BLaER1 treated with 17β-estradiol and CSF1 and Interleukin-3, amounts not matched to agents 10 nM and 100 nM (cell line): ENCODE measurements around the gene EMID1.

Source experiments
- H3K27ac ChIP-seq, 11 experiments: shearing (Covaris generic); formaldehyde crosslinking; 2 replicates each; pipeline ENCODE4 v1.8.1; 2022
- H3K27me3 ChIP-seq, 11 experiments: shearing (Covaris generic); formaldehyde crosslinking; 2 replicates each; pipeline ENCODE4 v1.8.1; 2022
- H3K36me3 ChIP-seq, 11 experiments: shearing (Covaris generic); formaldehyde crosslinking; 2 replicates each; pipeline ENCODE4 v1.8.1; 2022
- H3K4me1 ChIP-seq, 10 experiments: shearing (Covaris generic); formaldehyde crosslinking; 2 replicates each; pipeline ENCODE4 v1.8.1; 2022
- H3K4me2 ChIP-seq, 11 experiments: shearing (Covaris generic); formaldehyde crosslinking; 2 replicates each; pipeline ENCODE4 v1.8.1; 2022
- H3K4me3 ChIP-seq, 10 experiments: shearing (Covaris generic); formaldehyde crosslinking; 2 replicates each; pipeline ENCODE4 v1.8.1; 2022
- H3K9ac ChIP-seq, 11 experiments: shearing (Covaris generic); formaldehyde crosslinking; 2 replicates each; pipeline ENCODE4 v1.8.1; 2022
- H3K9me3 ChIP-seq, 11 experiments: shearing (Covaris generic); formaldehyde crosslinking; replicated peaks in 1 of 11; 2 replicates each; pipeline ENCODE4 v1.8.1; 2022
- H4K20me1 ChIP-seq, 11 experiments: shearing (Covaris generic); formaldehyde crosslinking; 2 replicates each; pipeline ENCODE4 v1.8.1; 2022
- Cebpa-rat ChIP-seq, 11 experiments: shearing (Covaris generic); IDR thresholded peaks; 2 replicates each; pipeline ENCODE4 v1.8.1; 2022

Gene EMID1

DNA sequence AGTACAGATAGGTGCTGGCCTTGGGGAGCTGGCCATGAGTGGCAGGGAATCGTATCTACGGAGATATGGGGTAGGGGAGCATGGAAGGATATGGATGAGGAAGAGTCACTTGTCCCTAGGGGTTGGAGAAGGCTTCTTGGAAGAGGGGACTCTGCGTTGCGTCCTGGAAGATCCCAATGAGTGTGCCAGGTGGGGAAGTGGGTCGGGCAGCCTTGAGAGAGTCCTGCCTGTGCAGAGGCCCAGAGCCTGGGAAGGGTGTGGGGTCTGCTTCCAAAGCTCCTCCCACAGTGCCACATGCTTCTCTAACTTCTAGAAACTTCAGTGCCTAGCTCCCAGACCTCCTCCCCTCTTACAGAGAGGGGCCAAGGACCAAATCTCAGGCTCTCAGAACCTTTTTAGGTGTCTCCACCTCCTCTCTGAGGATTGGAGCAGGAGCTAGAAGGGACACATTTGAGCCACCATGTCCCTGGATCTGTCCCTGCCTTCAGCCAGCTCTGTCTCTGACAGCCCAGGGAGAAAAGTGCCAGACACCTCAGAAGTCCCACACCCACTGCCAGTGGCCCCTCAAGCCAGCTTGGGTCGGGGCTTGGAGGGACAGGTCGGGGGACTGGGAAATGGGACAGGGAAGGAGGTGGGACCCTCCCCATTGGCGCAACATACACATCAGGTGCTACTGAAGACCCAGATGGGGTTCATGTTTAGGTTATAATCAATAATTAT lies 51.1 kb downstream of the EMID1 start:
- H3K9me3 ChIP-seq: no peaks in the 10 kb centered on the region
- no peak overlapping the region for H3K4me3 ChIP-seq
- no peak overlapping the region for H3K27ac ChIP-seq
- no peaks in the 10 kb centered on the region for H3K27me3 ChIP-seq
- no peak for TF ChIP-seq Cebpa-rat (IDR thresholded peaks at IDR 0.05)
- H3K4me2 ChIP-seq: no peak overlapping the region
- peaks cover 0 to 20% (median 8%) of the 10 kb centered on the region in 11 experiments; a peak in 10 of 22 replicates for H3K36me3 ChIP-seq
- H3K9ac ChIP-seq: no peak overlapping the region
- H4K20me1 ChIP-seq: peaks cover 0 to 42% (median 20%) of the 10 kb centered on the region in 11 experiments; a peak in 14 of 22 replicates
- peaks cover 0 to 17% (median 6%) of the 10 kb centered on the region in 10 experiments; a peak in 9 of 20 replicates for H3K4me1 ChIP-seq

DNA sequence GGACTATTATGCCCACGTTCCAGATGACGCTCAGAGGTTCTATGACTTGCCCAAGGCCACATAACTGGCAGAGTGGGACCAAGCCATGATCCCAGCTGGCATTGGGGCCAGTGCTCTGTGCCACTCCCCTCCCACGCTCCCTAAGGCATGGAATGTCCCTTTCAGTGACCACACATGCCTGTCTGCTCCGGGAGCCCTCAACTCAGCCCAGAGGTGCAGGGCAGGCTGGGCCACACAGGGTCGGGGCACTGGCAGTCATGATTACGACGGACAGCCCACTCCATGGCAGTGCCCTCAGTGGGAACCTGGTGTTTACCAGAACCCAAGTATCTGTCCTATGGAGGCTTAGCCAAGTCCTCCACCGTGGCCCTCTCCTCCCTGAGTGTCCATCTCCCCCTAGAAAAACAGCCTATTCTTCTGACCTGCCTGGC lies 52.1 kb downstream of the EMID1 start:
- H3K27me3 ChIP-seq: no peaks in the 10 kb centered on the region
- H3K4me1 ChIP-seq: peaks cover 0 to 19% (median 8%) of the 10 kb centered on the region in 10 experiments; a peak in 13 of 20 replicates
- no peak overlapping the region for H3K4me2 ChIP-seq
- H3K27ac ChIP-seq: no peak overlapping the region
- no peaks in the 10 kb centered on the region for H3K9me3 ChIP-seq
- peaks cover 0 to 43% (median 23%) of the 10 kb centered on the region in 11 experiments; a peak in 15 of 22 replicates for H4K20me1 ChIP-seq
- no peak for TF ChIP-seq Cebpa-rat (IDR thresholded peaks at IDR 0.05)
- no peak overlapping the region for H3K9ac ChIP-seq
- H3K4me3 ChIP-seq: no peak overlapping the region
- H3K36me3 ChIP-seq: peaks cover 0 to 20% (median 8%) of the 10 kb centered on the region in 11 experiments; a peak in 10 of 22 replicates

DNA sequence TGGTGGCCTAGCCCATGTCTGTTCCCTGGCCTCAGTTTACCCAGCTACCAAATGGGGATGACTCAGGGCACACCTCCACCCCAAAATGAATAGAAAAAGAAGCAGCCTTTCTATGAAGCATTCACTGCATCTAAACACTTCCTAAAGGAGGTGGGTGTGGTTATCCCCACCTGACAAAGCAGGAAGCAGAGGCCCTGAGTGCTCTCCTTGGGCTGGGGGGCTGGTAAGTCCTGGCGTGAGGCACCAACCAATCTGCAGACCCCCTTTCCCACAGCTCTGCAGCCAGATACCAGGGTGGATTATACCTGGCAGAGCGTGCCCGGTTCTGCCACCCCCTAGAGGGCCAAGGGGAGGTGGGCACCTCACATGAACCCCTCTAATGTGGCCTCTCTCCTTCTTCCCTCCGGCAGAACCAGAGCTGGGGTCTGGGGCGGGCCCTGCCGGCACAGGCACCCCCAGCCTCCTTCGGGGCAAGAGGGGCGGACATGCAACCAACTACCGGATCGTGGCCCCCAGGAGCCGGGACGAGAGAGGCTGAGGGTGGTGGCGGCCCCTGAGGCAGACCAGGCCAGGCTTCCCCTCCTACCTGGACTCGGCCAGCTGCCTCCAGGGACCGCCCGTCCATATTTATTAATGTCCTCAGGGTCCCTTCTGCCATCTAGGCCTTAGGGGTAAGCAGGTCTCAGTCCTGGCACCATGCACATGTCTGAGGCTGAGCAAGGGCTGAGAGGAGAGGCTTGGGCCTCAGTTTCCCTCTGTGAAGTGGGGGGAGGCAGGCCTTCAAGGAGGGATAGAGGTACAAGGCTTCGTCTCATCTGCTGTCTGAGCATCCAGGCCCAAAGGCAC lies 52.9 kb downstream of the EMID1 start:
- peaks cover 0 to 45% (median 31%) of the 10 kb centered on the region in 11 experiments; a peak in 19 of 22 replicates for H4K20me1 ChIP-seq
- H3K27me3 ChIP-seq: no peaks in the 10 kb centered on the region
- H3K4me2 ChIP-seq: no peak overlapping the region
- no peaks in the 10 kb centered on the region for H3K9me3 ChIP-seq
- H3K27ac ChIP-seq: no peak overlapping the region
- H3K36me3 ChIP-seq: peaks cover 0 to 21% (median 8%) of the 10 kb centered on the region in 11 experiments; a peak in 11 of 22 replicates
- H3K9ac ChIP-seq: no peak overlapping the region
- no peak for TF ChIP-seq Cebpa-rat (IDR thresholded peaks at IDR 0.05)
- H3K4me3 ChIP-seq: no peak overlapping the region
- H3K4me1 ChIP-seq: peaks cover 2 to 28% (median 16%) of the 10 kb centered on the region in 10 experiments

DNA sequence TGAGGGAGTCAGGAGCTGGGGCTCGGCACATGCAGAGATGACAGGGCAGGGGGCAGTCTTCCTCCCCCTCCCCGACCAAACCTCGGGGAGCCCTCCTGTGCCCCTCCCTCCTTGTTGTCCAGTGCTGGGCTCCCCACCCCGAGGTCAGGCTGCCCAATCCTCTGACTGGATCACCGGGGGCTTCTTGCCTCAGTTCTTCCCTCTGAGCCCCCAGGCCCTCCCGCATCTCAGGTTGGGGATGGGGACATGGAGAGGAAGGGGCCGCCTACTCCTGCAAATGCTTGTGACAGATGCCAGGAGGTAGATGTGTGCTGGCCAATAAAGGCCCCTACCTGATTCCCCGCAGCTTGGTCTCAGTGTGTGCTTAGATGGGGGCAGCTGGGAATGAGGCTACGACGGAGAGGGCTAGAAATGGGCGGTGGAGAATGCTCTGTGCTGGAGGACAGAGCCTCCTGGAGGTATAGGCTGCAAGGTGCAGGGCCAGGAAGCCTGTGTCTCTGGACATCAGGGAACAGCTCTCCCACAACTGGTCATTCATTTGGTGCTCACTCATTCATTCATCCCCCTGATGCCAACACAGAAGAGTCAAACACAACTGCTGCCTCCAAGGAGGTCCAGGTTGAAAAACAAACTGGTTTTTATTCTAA lies 53.7 kb downstream of the EMID1 start:
- Histone ChIP-seq H3K27ac (no peak overlapping the region), H3K9ac (no peak overlapping the region), H3K27me3 (no peaks in the 10 kb centered on the region), H3K4me3 (no peak overlapping the region), H4K20me1 (peaks cover 0 to 53% (median 37%) of the 10 kb centered on the region in 11 experiments; a peak in 19 of 22 replicates), H3K36me3 (peaks cover 4 to 29% (median 14%) of the 10 kb centered on the region in 11 experiments; a peak in 20 of 22 replicates), H3K4me1 (peaks cover 10 to 31% (median 23%) of the 10 kb centered on the region in 10 experiments), H3K9me3 (no peaks in the 10 kb centered on the region), H3K4me2 (no peak overlapping the region)
- TF ChIP-seq Cebpa-rat (IDR thresholded peaks at IDR 0.05): no peak

DNA sequence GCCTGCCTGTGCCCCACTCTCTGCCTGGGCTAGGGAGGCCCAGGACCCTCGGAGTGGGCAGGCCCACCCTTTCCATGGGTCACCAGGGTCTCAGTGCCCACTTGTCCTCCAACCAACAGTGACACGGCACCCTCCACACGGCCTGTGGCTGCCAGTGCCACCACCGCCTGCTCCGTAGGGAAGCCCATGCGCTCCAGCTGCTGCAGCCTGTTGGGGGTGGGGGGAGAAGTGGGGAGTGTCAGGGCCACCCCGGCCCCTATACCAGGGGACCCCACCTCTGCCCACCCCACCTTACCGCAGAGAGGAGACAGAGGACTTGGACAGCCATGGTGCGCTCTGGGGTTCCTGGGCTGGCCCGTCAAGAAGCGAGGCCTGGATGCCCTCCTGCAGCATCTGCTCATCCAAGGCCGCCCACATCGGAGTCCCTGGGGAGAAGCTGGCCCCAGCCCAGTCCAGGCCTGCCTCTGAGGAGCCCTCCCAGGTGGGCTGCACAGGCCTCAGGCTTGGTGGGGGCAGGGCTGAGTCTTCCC lies 54.4 kb downstream of the EMID1 start:
- no peak overlapping the region for H3K9ac ChIP-seq
- no peaks in the 10 kb centered on the region for H3K27me3 ChIP-seq
- H3K4me2 ChIP-seq: peak overlapping the region in 1 of 11 experiments; percentile 20; a peak in 1 of 22 replicates
- peaks cover 9 to 34% (median 19%) of the 10 kb centered on the region in 11 experiments; a peak in 21 of 22 replicates for H3K36me3 ChIP-seq
- no peaks in the 10 kb centered on the region for H3K9me3 ChIP-seq
- no peak for TF ChIP-seq Cebpa-rat (IDR thresholded peaks at IDR 0.05)
- peaks cover 0 to 54% (median 37%) of the 10 kb centered on the region in 11 experiments; a peak in 19 of 22 replicates for H4K20me1 ChIP-seq
- no peak overlapping the region for H3K27ac ChIP-seq
- H3K4me1 ChIP-seq: peaks cover 12 to 32% (median 24%) of the 10 kb centered on the region in 10 experiments
- H3K4me3 ChIP-seq: no peak overlapping the region

DNA sequence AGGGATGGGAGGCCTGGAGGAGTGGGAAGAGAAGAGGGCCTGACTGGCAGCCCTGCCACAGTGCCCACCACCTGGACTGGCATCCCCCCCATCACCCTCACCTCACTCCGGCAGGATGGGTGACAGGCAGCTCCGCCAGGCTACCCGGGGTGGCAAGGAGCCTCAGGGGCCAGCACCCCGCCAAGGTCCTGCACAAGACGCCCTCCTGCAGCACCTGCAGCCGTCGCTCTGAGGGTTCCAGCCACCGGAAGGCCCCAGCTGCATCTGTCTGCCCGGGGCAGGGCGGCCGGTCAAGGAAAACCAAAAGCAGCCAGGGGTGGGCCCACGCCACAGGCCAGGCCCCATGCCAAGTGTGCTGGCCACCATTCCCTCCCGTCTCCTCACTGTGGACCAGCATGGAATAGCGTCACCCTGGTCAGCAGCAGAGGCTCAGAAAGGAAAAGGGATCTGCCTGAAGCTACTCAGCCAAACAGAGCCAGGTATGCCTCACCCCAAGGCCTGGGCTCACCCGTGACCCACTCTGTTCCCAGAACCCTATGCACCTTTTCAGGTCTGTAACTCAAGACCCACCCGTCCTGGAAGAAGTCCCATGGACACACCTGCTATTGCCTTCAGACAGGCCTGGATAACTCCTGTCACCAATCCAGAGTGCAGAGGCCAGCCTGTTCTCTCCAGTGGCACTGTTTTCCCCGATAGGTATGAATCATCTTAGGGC lies 55.1 kb downstream of the EMID1 start:
- peaks cover 15 to 40% (median 26%) of the 10 kb centered on the region in 11 experiments; a peak in 21 of 22 replicates for H3K36me3 ChIP-seq

DNA sequence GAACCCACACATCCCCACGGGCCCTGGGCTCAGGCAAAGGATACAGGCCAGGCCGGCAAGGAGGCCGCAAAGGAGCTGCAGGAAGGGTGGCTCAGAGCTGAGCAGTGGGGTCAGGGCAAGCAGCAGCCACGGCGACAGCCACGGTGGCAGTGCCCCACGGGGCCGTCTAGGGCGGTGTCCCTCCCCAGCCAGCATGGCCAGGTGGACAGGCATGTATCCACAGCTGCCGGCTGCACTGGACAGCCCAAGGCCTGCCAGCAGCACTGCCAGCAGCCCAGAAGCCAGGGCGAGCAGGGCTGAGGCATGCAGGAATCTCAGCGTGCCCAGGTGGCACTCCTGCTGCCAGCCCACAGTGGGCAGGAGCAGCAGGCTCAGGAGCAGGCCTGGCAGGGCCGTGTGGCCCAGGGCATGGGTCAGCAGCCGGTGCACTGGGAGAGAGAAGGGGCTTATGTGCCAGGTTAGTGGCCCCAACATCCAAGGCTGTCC lies 58.1 kb downstream of the EMID1 start:
- peak overlapping the region in 1 of 10 experiments; percentile 2; a peak in 1 of 20 replicates for H3K4me3 ChIP-seq
- H3K36me3 ChIP-seq: peaks cover 18 to 43% (median 32%) of the 10 kb centered on the region in 11 experiments; a peak in 21 of 22 replicates
- peak overlapping the region in 2 of 11 experiments; percentile 29 to 43; a peak in 3 of 22 replicates for H3K27ac ChIP-seq
- peaks cover 5 to 53% (median 39%) of the 10 kb centered on the region in 11 experiments; a peak in 21 of 22 replicates for H4K20me1 ChIP-seq
- no peak for TF ChIP-seq Cebpa-rat (IDR thresholded peaks at IDR 0.05)
- peak overlapping the region; percentile 57 to 94 (median 84) for H3K4me2 ChIP-seq
- no peaks in the 10 kb centered on the region for H3K27me3 ChIP-seq
- H3K4me1 ChIP-seq: peaks cover 25 to 53% (median 43%) of the 10 kb centered on the region in 10 experiments
- no peaks in the 10 kb centered on the region for H3K9me3 ChIP-seq
- peak overlapping the region in 10 of 11 experiments; percentile 2 to 61 (median 38); a peak in 15 of 22 replicates for H3K9ac ChIP-seq

More for the DNA sequence above, 55.1 kb downstream of the EMID1 start:
- Histone ChIP-seq H3K9ac (no peak overlapping the region), H3K9me3 (no peaks in the 10 kb centered on the region), H4K20me1 (peaks cover 0 to 54% (median 39%) of the 10 kb centered on the region in 11 experiments; a peak in 19 of 22 replicates), H3K4me2 (peak overlapping the region in 1 of 11 experiments; percentile 20; a peak in 1 of 22 replicates), H3K27ac (no peak overlapping the region), H3K27me3 (no peaks in the 10 kb centered on the region), H3K4me1 (peaks cover 12 to 39% (median 30%) of the 10 kb centered on the region in 10 experiments), H3K4me3 (no peak overlapping the region)
- no peak for TF ChIP-seq Cebpa-rat (IDR thresholded peaks at IDR 0.05)
